Measurements from ENCODE around the gene CHAF1A.

GRCh38 chr19:4360641-4361151, 41.7 kb upstream of the CHAF1A start:
- TF ChIP-seq CTCF (IDR thresholded peaks at IDR 0.05) (no peak), USF2 (CRISPR knock-in tag; IDR thresholded peaks at IDR 0.05) (no peak), ZNF232 (CRISPR knock-in tag; IDR thresholded peaks at IDR 0.05) (no peak)
